Right atrium auricular region (tissue), 2 donors: ENCODE measurements around the gene GADL1. TPM values are rescaled to one million over a fixed set of nuclear protein-coding genes. Genes with fewer than 3 reads are reported as not detected.

Experiments
- DNase-seq: peaks from one replicate; pipeline ENCODE4 v3.0.0-alpha.2; 2019; ENCODE audit warnings: low spot score
- H3K27ac ChIP-seq, 2 donors: fragments of 200-600 bp; sonication (generic); 1 replicate in 1 of 2; 2 replicates in 1 of 2; pipeline ENCODE4 v1.5.1; 2016 to 2019
- H3K27me3 ChIP-seq, 2 donors: fragments of 200-600 bp; sonication (generic); one replicate each; pipeline versions ENCODE4 v1.5.1 to v1.6.0; 2017 to 2019
- H3K36me3 ChIP-seq: fragments of 200-600 bp; sonication (generic); one replicate; pipeline ENCODE4 v1.5.1; 2016
- H3K4me1 ChIP-seq, 2 donors: fragments of 200-600 bp; sonication (generic); one replicate each; pipeline versions ENCODE4 v1.5.1 to v1.6.0; 2017 to 2019
- H3K4me3 ChIP-seq, 2 donors: fragments of 200-600 bp; sonication (generic); 1 replicate in 1 of 2; 2 replicates in 1 of 2; pipeline ENCODE4 v1.5.1; 2017 to 2019; ENCODE audit warnings: mild to moderate bottlenecking in 1 of 2, moderate library complexity in 1 of 2
- H3K9me3 ChIP-seq, 2 donors: fragments of 200-600 bp; sonication (generic); one replicate each; pipeline ENCODE4 v1.5.1; 2019
- total RNA-seq, 2 donors: library from RNA; depleted of rRNA; stranded (reverse); fragments of >200 nt; gene quantifications; one replicate each; pipeline ENCODE4 v1.1.0, GENCODE V29; 2016
- TF ChIP-seq, protein P1 (sequence below), 2 donors: fragments of 200-600 bp; sonication (generic); IDR thresholded peaks; one replicate each; pipeline ENCODE4 v1.5.1; 2019; ENCODE audit warnings: antibody characterized with exemption in 2 of 2

Gene GADL1
- total RNA-seq, 2 donors from 2014 or later = not detected

DNA sequence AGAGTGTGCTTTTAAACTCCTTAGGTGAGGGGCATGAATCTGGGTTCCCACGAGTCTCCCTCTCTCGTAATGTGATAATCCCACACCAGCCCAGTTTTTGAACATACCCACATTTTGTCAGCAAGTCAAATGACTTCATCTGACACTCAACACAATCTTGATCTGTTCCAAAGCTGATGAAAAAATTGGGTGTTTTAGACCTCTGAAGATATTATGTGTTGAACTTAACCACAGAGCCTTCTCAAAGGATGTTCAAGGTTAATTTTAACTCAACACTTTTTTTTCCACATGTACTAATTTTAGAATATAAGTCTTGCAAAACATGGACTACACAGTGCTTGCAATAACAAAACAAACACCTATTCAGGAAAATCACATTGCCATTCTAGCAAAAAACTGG, 164.9 kb downstream of the GADL1 start:
- no peaks in the 10 kb centered on the region for H3K9me3 ChIP-seq
- H3K4me3 ChIP-seq = no peak overlapping the region
- TF ChIP-seq, protein P1, sequence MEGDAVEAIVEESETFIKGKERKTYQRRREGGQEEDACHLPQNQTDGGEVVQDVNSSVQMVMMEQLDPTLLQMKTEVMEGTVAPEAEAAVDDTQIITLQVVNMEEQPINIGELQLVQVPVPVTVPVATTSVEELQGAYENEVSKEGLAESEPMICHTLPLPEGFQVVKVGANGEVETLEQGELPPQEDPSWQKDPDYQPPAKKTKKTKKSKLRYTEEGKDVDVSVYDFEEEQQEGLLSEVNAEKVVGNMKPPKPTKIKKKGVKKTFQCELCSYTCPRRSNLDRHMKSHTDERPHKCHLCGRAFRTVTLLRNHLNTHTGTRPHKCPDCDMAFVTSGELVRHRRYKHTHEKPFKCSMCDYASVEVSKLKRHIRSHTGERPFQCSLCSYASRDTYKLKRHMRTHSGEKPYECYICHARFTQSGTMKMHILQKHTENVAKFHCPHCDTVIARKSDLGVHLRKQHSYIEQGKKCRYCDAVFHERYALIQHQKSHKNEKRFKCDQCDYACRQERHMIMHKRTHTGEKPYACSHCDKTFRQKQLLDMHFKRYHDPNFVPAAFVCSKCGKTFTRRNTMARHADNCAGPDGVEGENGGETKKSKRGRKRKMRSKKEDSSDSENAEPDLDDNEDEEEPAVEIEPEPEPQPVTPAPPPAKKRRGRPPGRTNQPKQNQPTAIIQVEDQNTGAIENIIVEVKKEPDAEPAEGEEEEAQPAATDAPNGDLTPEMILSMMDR (IDR thresholded peaks at IDR 0.05) = no peak
- no peaks in the 10 kb centered on the region for H3K27me3 ChIP-seq
- H3K4me1 ChIP-seq = no peaks in the 10 kb centered on the region
- no peaks in the 10 kb centered on the region for H3K36me3 ChIP-seq
- DNase-seq = no peak
- no peak overlapping the region for H3K27ac ChIP-seq

DNA sequence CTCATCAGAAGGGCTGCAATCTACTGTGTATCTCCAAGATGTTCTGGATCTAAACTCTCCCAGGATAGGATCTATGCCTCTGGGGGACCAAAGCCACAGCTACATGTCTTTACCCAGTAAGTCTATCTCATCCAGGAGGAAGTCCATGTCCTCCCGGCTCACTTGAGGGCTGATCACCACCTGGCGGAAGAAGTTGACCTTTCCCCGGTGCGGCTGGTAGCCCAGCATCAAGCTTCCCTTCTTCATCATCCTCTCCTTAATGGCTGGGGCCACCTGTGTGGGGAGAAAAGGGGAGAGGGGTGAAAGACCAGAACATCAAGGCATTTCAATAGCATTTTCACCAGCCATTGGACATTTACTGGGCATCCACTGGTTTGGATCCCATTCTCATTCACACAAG, 166.3 kb downstream of the GADL1 start:
- DNase-seq = no peak
- H3K9me3 ChIP-seq = no peaks in the 10 kb centered on the region
- TF ChIP-seq, protein P1 (IDR thresholded peaks at IDR 0.05) = no peak
- no peaks in the 10 kb centered on the region for H3K27me3 ChIP-seq
- no peak overlapping the region for H3K4me3 ChIP-seq
- H3K4me1 ChIP-seq = no peaks in the 10 kb centered on the region
- H3K27ac ChIP-seq = no peak overlapping the region
- no peaks in the 10 kb centered on the region for H3K36me3 ChIP-seq

DNA sequence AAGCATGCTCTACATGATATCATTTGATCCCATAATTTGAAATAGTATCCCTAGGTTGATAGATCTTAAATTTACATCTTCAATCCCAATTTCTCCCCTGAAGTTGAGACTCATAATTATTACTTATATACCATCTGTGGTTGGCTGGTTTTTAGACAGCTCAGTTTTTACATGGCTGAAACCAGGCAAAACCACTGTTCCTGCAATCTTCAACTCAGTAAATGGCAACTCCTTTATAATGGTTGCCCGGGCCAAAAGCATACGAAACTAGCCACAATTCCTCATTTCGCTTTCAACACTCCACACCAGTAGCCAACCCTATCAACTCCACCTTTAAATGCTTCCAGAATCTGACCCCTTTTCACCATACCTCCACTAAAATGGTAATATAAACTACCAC, 169.6 kb downstream of the GADL1 start:
- Histone ChIP-seq H3K27me3 (no peaks in the 10 kb centered on the region), H3K27ac (no peak overlapping the region), H3K36me3 (no peaks in the 10 kb centered on the region), H3K4me1 (no peaks in the 10 kb centered on the region), H3K4me3 (no peak overlapping the region), H3K9me3 (no peaks in the 10 kb centered on the region)
- DNase-seq = no peak
- TF ChIP-seq, protein P1 (IDR thresholded peaks at IDR 0.05) = no peak

DNA sequence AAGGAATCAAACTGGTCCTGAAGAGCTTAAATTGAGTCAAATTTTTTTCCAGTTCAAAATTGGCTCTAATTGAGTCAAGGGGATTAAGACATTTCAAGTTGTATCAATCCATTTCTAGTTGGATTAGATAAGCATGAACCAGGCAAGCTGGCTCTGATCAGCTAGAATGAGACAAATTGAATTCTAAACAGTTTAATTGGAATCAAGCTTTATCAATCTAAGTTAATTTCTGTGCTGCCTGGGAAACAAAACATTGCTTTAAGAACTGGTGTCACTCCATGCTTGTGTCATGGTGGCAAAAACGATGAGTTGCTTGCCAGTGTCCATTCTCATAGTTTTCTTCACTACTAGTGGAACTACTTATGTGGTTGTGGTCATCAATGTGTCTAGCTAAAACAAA, 171.2 kb downstream of the GADL1 start:
- Histone ChIP-seq H3K4me3 (no peak overlapping the region), H3K36me3 (no peaks in the 10 kb centered on the region), H3K4me1 (no peaks in the 10 kb centered on the region), H3K27ac (no peak overlapping the region), H3K9me3 (no peaks in the 10 kb centered on the region), H3K27me3 (no peaks in the 10 kb centered on the region)
- TF ChIP-seq, protein P1 (IDR thresholded peaks at IDR 0.05) = no peak
- DNase-seq = no peak

DNA sequence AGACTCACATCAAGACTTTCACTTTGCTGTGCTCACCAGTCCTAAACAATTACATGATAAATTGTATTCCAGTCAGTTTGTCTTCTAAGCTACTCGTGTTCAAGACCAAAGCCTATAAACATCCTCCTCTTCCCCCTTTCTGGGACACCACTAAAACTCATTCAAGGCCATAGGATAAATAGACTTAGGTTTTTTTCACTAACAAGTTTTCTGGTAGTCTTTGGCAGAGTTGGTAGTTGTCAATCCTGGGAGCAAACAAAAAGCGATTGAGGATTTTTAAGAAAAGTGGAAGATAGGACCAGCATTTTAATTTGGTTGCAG, 173.2 kb downstream of the GADL1 start:
- TF ChIP-seq, protein P1 (IDR thresholded peaks at IDR 0.05) = no peak
- H3K4me3 ChIP-seq = no peak overlapping the region

DNA sequence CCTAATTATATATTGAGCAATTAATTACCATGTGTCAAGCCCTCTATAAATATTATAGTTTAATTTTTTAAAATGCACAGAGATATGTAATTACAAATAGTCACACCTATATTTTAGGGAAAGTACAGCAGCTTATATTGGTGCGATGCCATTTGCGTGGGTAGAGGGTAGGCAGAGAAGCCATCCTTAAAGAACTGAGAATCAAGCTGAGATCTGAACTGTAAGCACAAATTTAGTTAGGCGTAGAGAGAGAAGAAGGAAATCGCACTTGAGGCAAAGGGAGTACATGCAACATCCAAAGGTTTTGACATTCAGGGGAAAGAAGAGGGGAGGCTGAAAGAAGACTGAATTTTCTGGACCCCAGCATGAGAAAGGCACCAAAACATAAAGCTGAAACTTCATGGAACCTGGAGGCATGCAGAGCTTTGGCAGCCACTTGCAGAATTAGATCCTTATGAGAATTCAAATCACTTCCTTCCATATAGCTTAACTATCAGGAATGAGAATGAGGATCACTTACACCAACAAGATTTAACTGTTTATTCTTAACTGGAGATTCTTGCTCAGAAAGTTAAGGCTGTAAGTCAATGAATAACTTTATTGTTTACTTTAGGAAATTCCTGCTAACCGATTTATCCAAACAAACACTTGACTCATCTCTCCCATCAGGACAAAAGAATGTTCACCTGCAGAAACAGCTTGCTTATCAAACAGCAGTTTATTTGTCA, 173.7 kb downstream of the GADL1 start:
- H3K4me3 ChIP-seq = no peak overlapping the region
- H3K27me3 ChIP-seq = no peaks in the 10 kb centered on the region
- no peak for DNase-seq
- TF ChIP-seq, protein P1 (IDR thresholded peaks at IDR 0.05) = no peak
- no peak overlapping the region for H3K27ac ChIP-seq
- no peaks in the 10 kb centered on the region for H3K36me3 ChIP-seq
- H3K9me3 ChIP-seq = no peaks in the 10 kb centered on the region
- no peaks in the 10 kb centered on the region for H3K4me1 ChIP-seq

More for the DNA sequence above, 173.2 kb downstream of the GADL1 start:
- Histone ChIP-seq H3K27ac (no peak overlapping the region), H3K4me1 (no peaks in the 10 kb centered on the region), H3K9me3 (no peaks in the 10 kb centered on the region), H3K36me3 (no peaks in the 10 kb centered on the region), H3K27me3 (no peaks in the 10 kb centered on the region)
- DNase-seq = no peak
